Fibroblast of skin of left biceps (primary cell): ENCODE measurements around the gene ATF5.

ENCODE experiments used
- DNase-seq, 2 experiments: peaks; one replicate each; pipeline ENCODE4 v3.0.0-alpha.2; 2013; ENCODE audit warnings: low read depth in 2 of 2

ATF5 gene, protein sequence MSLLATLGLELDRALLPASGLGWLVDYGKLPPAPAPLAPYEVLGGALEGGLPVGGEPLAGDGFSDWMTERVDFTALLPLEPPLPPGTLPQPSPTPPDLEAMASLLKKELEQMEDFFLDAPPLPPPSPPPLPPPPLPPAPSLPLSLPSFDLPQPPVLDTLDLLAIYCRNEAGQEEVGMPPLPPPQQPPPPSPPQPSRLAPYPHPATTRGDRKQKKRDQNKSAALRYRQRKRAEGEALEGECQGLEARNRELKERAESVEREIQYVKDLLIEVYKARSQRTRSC

DNA sequence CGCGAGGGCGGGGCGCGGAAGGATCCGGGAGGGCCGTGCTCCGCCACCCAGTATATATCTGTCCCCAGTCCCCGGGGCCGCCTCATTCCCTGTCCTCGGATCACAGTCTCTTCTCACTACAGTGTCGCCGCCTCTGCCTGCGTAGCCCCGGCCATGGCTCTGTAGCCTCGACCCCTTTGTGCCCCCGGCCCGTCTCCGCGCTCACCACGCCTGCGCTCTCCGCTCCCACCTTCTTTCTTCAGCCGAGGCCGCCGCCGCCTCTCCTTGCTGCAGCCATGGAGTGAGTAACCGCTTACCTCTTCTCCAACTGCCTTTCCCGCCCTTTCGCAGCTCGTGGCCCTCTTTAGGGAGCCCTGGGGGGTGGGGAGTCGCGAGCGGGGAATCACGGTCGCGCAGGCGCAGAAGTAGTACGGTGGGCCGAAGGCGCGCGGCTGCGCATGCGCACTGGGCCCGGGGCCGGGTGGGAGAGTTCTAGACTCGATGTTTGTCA is at the start of gene ATF5, which contains the start of gene NUP62:
Gene ATF5, plus strand, starts transcription at position 85 of the 490 bp plus-strand sequence. CDS start 1,646 bp downstream, outside the sequence.
Gene NUP62, minus strand, starts transcription at position 384 of the 490 bp plus-strand sequence. CDS start 19,697 bp downstream, outside the sequence.
- DNase-seq = peak; percentile 60 to 66

- no peak for DNase-seq
Observed at GRCh38 chr19:49879243-49879963, 49.6 kb upstream of the ATF5 start.

GRCh38 chr19:49880162-49880869 is 48.7 kb upstream of the ATF5 start:
- no peak for DNase-seq

GRCh38 chr19:49881186-49881585 is 47.8 kb upstream of the ATF5 start:
- no peak for DNase-seq

- DNase-seq = no peak
Observed at GRCh38 chr19:49881672-49882394, 47.2 kb upstream of the ATF5 start.

DNA sequence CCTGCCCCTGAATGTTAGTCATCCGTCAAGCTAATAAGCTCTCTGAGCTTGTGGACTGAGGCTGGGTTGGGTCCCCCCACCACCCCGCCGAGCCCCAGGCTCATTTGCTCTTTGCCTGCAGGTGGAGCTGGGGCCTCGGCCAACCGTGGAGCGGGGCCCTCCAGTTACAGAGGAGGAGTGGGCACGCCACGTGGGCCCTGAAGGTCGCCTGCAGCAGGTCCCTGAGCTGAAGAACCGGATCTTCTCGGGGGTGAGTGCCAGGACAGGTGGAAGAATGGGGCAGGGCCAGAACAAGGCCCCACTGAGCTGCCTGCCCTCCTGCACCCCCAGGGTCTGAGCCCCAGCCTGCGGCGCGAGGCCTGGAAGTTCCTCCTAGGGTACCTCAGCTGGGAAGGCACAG is 46.4 kb upstream of the ATF5 start:
- no peak for DNase-seq

- DNase-seq = no peak
Observed at GRCh38 chr19:49883094-49883493, 45.9 kb upstream of the ATF5 start.

GRCh38 chr19:49884109-49884508 is 44.9 kb upstream of the ATF5 start:
- no peak for DNase-seq

- DNase-seq = no peak
Observed at GRCh38 chr19:49884760-49885159, 44.2 kb upstream of the ATF5 start.

DNA sequence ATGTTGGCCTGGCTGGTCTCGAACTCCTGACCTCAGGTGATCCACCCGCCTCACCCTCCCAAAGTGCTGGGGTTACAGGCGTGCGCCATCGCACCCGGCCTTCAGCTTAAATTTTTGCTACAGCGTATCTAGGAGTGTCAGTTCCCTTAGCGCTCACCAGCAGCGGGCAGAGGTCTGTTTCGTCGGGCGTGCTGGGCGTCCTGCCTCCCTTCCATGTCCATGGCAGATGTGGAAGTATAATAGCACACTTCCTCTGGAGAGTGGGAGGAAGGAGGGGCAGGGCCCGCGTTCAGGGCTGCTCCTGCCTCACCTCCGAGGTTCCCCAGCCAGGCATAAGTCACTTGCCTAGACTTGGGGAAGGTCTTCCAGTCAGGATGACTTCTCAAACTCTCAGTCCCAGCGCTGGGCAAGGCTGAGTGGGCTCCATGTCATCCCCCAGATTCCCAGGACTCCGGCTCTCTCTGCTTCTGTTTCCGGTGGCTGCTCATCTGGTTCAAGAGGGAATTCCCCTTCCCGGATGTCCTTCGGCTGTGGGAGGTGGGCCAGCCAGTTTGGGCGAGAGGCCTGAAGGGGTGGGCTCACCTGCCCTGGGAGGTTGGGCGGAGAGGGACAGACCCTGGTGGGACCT is 41.9 kb upstream of the ATF5 start:
- no peak for DNase-seq

GRCh38 chr19:49887665-49888509 is 41.1 kb upstream of the ATF5 start:
- DNase-seq = no peak

- no peak for DNase-seq
Observed at GRCh38 chr19:49888510-49888824, 40.5 kb upstream of the ATF5 start.

DNA sequence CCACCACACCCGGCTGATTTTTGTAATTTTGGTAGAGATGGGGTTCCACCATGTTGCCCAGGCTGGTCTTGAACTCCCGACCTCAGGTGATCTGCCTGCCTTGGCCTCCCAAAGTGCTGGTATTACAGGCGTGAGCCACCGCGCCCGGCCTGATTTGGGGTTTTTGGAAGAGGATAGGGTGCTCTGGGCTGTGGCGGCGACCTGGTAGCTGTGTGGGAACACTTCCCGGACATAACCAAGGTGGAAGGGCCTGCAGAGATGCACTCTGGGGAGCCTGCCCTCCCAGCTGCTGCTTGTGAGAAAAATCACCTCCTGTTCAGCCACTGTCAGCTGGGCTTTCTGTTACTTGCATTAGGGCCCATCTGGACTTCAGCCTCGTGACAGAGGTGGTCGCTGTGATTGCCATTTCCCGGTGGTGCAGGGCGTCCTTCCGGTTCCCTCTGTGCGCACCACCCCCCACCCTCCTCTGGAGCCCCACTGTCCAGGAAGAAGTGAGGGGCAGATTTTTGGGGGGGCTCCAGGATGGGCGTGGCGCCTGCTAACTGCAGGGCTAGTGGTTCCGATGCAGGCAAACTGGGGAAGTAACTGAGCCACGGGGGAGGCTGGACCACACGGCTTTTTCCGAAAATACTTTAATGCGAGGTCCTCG is 39.8 kb upstream of the ATF5 start:
- no peak for DNase-seq

DNA sequence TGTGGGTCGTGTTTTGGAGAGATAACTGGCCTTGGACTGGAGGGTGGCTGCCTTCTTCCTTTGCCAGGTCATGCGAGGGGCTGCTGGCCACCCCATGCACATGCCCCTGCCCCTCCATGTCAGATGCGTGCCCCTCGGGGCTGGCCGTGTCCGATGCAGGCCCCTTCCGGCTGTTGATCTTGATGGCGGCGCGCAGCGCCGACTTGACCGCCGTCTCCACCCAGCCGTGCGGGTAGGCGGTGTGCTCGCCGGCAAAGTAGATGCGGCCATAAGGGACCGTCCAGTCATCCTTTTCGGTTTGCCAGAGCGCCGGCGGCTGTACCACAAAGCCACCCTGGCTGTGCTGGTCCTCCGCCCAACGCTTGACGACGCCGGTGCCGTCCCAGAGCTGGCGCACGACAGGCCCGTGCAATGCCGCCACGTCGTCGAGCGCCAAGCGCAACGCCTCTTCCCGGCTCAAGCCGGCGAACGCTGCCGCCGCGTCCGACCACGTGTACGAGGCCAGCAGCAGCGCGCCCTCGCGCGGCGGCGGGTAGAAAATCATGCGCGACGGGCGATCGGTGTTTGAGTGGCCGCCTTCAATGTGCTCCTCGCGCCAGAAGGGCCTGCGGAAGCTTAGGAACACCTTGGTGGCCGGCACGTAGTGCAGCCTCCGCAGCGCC is 39.2 kb upstream of the ATF5 start:
- no peak for DNase-seq

DNA sequence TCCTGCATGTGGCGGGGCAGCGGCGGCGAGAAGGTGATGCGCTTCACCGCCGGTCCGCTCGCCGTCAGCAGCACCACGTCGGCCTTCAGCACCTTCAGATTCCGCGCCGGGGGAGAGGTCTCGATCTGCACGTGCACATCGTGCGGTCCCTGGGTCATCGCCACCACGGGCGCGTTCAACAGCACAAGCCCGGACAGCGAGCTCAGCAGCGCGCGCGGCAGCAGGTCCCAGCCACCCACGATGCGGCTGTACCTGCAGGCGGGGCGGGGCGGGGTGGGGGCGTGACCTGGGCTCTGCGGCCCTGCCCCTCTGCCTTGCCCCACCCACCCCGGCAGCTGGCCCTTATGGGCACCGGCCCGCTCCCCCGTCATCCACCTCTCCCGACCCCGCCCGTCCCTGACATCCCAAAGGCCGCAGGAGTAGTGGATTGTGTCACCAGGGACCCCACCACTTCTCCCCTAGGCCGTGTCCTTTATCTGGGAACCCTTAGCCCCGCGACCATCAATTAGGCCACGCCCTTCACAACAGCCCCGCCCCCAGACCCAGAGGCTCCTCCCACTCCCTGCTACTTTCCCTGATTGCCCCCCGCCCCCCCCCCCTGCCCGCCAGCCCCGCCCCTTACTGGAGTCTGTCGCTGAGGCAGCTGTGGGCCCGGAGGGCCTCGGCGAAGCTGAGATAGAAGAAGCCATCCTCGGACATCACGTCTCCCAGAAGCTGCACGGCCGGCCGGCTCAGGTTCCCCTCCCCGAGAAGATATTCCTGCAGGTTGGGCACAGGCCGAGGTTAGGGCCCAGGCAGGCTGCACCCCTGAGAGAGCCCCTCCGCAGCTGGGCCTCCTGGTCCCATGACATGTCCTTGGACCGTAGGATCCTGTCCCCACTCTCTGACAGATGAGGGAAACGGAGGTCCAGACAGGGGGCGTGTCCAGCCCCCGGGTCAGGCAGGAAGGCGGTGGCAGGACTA is 38.4 kb upstream of the ATF5 start:
- DNase-seq = no peak

DNA sequence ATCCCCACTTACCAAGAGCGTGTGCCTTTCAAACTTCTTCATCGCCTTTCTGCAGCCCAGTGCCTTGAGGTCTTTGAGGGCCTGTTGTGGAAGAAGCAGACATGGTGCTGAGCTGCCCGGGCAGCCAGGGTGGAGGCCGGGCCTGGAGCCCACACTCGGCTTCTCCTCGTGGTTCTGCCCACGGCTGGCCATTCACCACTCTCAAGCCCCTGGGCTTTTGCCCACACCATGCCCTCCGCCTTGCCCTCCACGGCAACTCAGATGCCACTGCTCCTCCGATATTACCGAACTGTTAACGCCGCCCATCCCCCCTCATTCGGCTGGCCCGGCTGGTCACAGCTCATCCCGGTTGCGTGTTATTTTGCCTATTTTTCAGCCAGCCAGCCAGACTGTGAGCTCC is 37.6 kb upstream of the ATF5 start:
- no peak for DNase-seq

DNA sequence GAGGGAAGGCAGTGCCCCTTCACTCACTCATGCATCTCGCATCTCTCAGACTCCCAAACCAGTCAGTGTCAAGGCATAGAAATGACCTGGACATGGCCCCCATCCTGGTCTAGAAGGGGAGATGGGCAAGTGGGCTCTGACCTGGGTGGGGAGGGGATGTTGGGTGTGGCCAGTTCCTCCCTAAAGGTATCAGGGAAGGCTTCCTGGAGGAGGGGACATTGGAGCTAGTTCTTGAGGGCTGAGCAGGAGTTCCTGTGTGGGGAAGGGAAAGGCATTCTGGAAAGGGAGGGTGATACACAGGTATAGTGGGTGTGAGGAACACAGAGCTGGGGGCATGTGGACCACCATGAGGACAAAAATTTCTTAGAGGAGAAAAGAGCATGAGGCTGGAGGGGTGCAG is 36.3 kb upstream of the ATF5 start:
- DNase-seq = no peak

- DNase-seq = no peak
Observed at GRCh38 chr19:49894011-49894664, 34.9 kb upstream of the ATF5 start.
